ENCODE data around the gene ABCB6.

Gene ABCB6

GRCh38 chr2:219207884-219208740, 10.6 kb downstream of the ABCB6 start:
- Histone ChIP-seq H3K27me3 (ENCODE audit: control insufficient read depth in 1 of 2, insufficient read depth in 1 of 2, low read length in 2 of 2) (no peaks in the 10 kb centered on the region), H3K27ac (ENCODE audit: low read length, poor library complexity, severe bottlenecking) (peak overlapping the region; percentile 3)

GRCh38 chr2:219207134-219207883, 11.4 kb downstream of the ABCB6 start:
- Histone ChIP-seq H3K79me1 (replicated peaks; ENCODE audit: low read length, poor library complexity, severe bottlenecking) (peaks cover 8% of the 10 kb centered on the region), H3K4me1 (ENCODE audit: control insufficient read depth, insufficient read depth, low read depth, low read length) (peaks cover 14% of the 10 kb centered on the region), H2AK5ac (ENCODE audit: low read length, severe bottlenecking) (peak overlapping the region; percentile 31), H2BK15ac (ENCODE audit: low read depth, poor library complexity, severe bottlenecking) (no peak overlapping the region), H3K27ac (ENCODE audit: low read length, poor library complexity, severe bottlenecking) (peak overlapping the region; percentile 3), H4K91ac (ENCODE audit: low read length) (no peak overlapping the region), H2BK12ac (ENCODE audit: low read length in 2 of 2) (peak overlapping the region; percentile 14 to 81), H2AFZ (ENCODE audit: low read depth, low read length) (peak overlapping the region; percentile 20), H3K4me2 (ENCODE audit: low read length, poor library complexity, severe bottlenecking) (peak overlapping the region; percentile 44), H3K23ac (ENCODE audit: low read length in 2 of 2) (no peak overlapping the region), H3K9ac (ENCODE audit: low read length) (peak overlapping the region; percentile 83), H2BK5ac (ENCODE audit: low read depth, low read length, poor library complexity, severe bottlenecking) (no peak overlapping the region), H3K4ac (ENCODE audit: low read depth in 1 of 2, low read length in 2 of 2) (peak overlapping the region; percentile 34 to 83), H3K27me3 (ENCODE audit: control insufficient read depth in 1 of 2, insufficient read depth in 1 of 2, low read length in 2 of 2) (no peaks in the 10 kb centered on the region), H3K18ac (ENCODE audit: low read depth in 1 of 2, low read length in 2 of 2) (peak overlapping the region in 1 of 2 experiments; percentile 58), H3K9me3 (ENCODE audit: control insufficient read depth, low read length) (no peaks in the 10 kb centered on the region), H3K4me3 (ENCODE audit: insufficient read depth in 1 of 2, low read depth in 1 of 2, low read length in 2 of 2) (peak overlapping the region; percentile 76 to 87), H3K14ac (ENCODE audit: low read length in 2 of 2) (peak overlapping the region in 1 of 2 experiments; percentile 64), H2BK120ac (ENCODE audit: low read depth, low read length) (peak overlapping the region; percentile 38), H3K36me3 (ENCODE audit: control insufficient read depth in 1 of 2, insufficient read depth in 2 of 2, low read depth in 1 of 2, low read length in 2 of 2) (peaks cover 33 to 43% of the 10 kb centered on the region in 2 experiments), H4K8ac (ENCODE audit: low read length) (peak overlapping the region; percentile 57)
- peak; percentile 43 for DNase-seq
- 23% methylated on average over 21 of the region's 22 CpGs for WGBS

More at GRCh38 chr2:219207884-219208740, 10.6 kb downstream of the ABCB6 start:
- Histone ChIP-seq H2BK12ac (ENCODE audit: low read length in 2 of 2) (peak overlapping the region in 1 of 2 experiments; percentile 45), H3K36me3 (ENCODE audit: control insufficient read depth in 1 of 2, insufficient read depth in 2 of 2, low read depth in 1 of 2, low read length in 2 of 2) (peaks cover 40 to 50% of the 10 kb centered on the region in 2 experiments), H2BK5ac (ENCODE audit: low read depth, low read length, poor library complexity, severe bottlenecking) (no peak overlapping the region), H3K9ac (ENCODE audit: low read length) (peak overlapping the region; percentile 83), H3K9me3 (ENCODE audit: control insufficient read depth, low read length) (no peaks in the 10 kb centered on the region), H3K4me1 (ENCODE audit: control insufficient read depth, insufficient read depth, low read depth, low read length) (peaks cover 14% of the 10 kb centered on the region), H3K79me1 (replicated peaks; ENCODE audit: low read length, poor library complexity, severe bottlenecking) (peaks cover 10% of the 10 kb centered on the region), H3K14ac (ENCODE audit: low read length in 2 of 2) (no peak overlapping the region), H2BK15ac (ENCODE audit: low read depth, poor library complexity, severe bottlenecking) (no peak overlapping the region), H4K91ac (ENCODE audit: low read length) (no peak overlapping the region), H2AFZ (ENCODE audit: low read depth, low read length) (no peak overlapping the region), H3K4me3 (ENCODE audit: insufficient read depth in 1 of 2, low read depth in 1 of 2, low read length in 2 of 2) (peak overlapping the region in 1 of 2 experiments; percentile 87), H4K8ac (ENCODE audit: low read length) (peak overlapping the region; percentile 57), H3K4me2 (ENCODE audit: low read length, poor library complexity, severe bottlenecking) (peak overlapping the region; percentile 44), H3K4ac (ENCODE audit: low read depth in 1 of 2, low read length in 2 of 2) (peak overlapping the region in 1 of 2 experiments; percentile 83), H2AK5ac (ENCODE audit: low read length, severe bottlenecking) (peak overlapping the region; percentile 21), H3K18ac (ENCODE audit: low read depth in 1 of 2, low read length in 2 of 2) (peak overlapping the region in 1 of 2 experiments; percentile 58), H2BK120ac (ENCODE audit: low read depth, low read length) (peak overlapping the region; percentile 38), H3K23ac (ENCODE audit: low read length in 2 of 2) (no peak overlapping the region)
- WGBS: 85% methylated on average over 16 of the region's 17 CpGs
- peak; percentile 50 for DNase-seq

- peaks cover 8% of the 10 kb centered on the region for H3K79me1 ChIP-seq (replicated peaks; ENCODE audit: low read length, poor library complexity, severe bottlenecking)
- 1% methylated on average over 56 of the region's 76 CpGs for WGBS
- H2BK120ac ChIP-seq (ENCODE audit: low read depth, low read length): no peak within 1 kb of the TSS
- H3K4ac ChIP-seq (ENCODE audit: low read depth in 1 of 2, low read length in 2 of 2): peak within 1 kb of the TSS; percentile 55 to 83
- H4K8ac ChIP-seq (ENCODE audit: low read length): peak within 1 kb of the TSS; percentile 33
- peak within 1 kb of the TSS; percentile 31 for H2AK5ac ChIP-seq (ENCODE audit: low read length, severe bottlenecking)
- peak within 1 kb of the TSS; percentile 93 for H2BK15ac ChIP-seq (ENCODE audit: low read depth, poor library complexity, severe bottlenecking)
- H2BK12ac ChIP-seq (ENCODE audit: low read length in 2 of 2): peak within 1 kb of the TSS; percentile 14 to 81
- H3K4me2 ChIP-seq (ENCODE audit: low read length, poor library complexity, severe bottlenecking): peak within 1 kb of the TSS; percentile 55
- H2BK5ac ChIP-seq (ENCODE audit: low read depth, low read length, poor library complexity, severe bottlenecking): peak within 1 kb of the TSS; percentile 46
- peak within 1 kb of the TSS; percentile 90 for H3K9ac ChIP-seq (ENCODE audit: low read length)
- peaks cover 29 to 38% of the 10 kb centered on the region in 2 experiments for H3K36me3 ChIP-seq (ENCODE audit: control insufficient read depth in 1 of 2, insufficient read depth in 2 of 2, low read depth in 1 of 2, low read length in 2 of 2)
- H3K4me1 ChIP-seq (ENCODE audit: control insufficient read depth, insufficient read depth, low read depth, low read length): peaks cover 14% of the 10 kb centered on the region
- no peaks in the 10 kb centered on the region for H3K9me3 ChIP-seq (ENCODE audit: control insufficient read depth, low read length)
- DNase-seq: peak; percentile 92
- H3K4me3 ChIP-seq (ENCODE audit: insufficient read depth in 1 of 2, low read depth in 1 of 2, low read length in 2 of 2): peak within 1 kb of the TSS; percentile 76 to 87
- peak within 1 kb of the TSS; percentile 66 for H2AFZ ChIP-seq (ENCODE audit: low read depth, low read length)
- no peaks in the 10 kb centered on the region for H3K27me3 ChIP-seq (ENCODE audit: control insufficient read depth in 1 of 2, insufficient read depth in 1 of 2, low read length in 2 of 2)
- peak within 1 kb of the TSS in 1 of 2 experiments; percentile 64 for H3K14ac ChIP-seq (ENCODE audit: low read length in 2 of 2)
- no peak within 1 kb of the TSS for H3K23ac ChIP-seq (ENCODE audit: low read length in 2 of 2)
- peak within 1 kb of the TSS; percentile 62 for H4K91ac ChIP-seq (ENCODE audit: low read length)
- peak within 1 kb of the TSS; percentile 89 for H3K27ac ChIP-seq (ENCODE audit: low read length, poor library complexity, severe bottlenecking)
- H3K18ac ChIP-seq (ENCODE audit: low read depth in 1 of 2, low read length in 2 of 2): peak within 1 kb of the TSS; percentile 67 to 86
Measured at GRCh38 chr2:219206328-219207133, 12.2 kb downstream of the ABCB6 start, which contains the start of gene ZFAND2B. Gene ZFAND2B, plus strand, starts transcription at chr2:219206782. Its CDS starts 206 bp downstream, at chr2:219206988.

Measured in mesenchymal stem cell (in vitro differentiated cells and primary cell).